ENCODE data around the gene KDM7A. TPM values are rescaled to one million over a fixed set of nuclear protein-coding genes. Genes with fewer than 3 reads are reported as not detected.

Gene KDM7A
- total and polyA plus RNA-seq, 2 of the 8 experiments (the other 6 are each of a cell fraction or from before 2014, with no cell fraction given), result 2.2 to 12.5 TPM

DNA sequence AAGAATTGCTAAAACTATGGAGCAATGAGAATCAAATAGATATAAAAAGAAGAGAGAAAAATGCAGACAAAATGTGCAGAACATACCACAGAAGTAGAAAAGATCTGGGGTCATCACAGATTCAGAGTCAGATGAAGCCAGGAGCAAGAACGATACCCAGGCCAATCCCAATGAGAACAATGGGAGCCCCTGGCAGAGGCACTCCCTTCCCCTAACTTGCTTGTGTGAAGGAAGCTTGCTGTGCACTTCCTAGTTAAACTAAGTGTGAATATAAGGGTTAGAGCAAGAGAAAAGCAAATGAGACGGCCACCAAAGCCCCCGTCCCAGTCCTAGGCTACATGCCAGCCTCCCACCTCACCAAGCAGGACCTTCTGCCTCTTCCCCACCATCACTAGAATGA lies 126.7 kb downstream of the KDM7A start:
- ChIA-PET POLR2A (ENCODE audit: partially characterized antibody) (no interaction called here), CTCF (ENCODE audit: partially characterized antibody) (no interaction called here)
- DNase-seq (ENCODE audit: low read depth in 1 of 2, low spot score in 2 of 2) (peak in 1 of 2 experiments; percentile 23), FAIRE-seq (no peak)
- no peaks in the 10 kb centered on the region for H3K79me1 ChIP-seq (ENCODE audit: low read depth, low read length)
- no peak overlapping the region for H3K56ac ChIP-seq (replicated peaks; ENCODE audit: insufficient read length, low read depth, low read length)
- H3K79me2 ChIP-seq (ENCODE audit: control insufficient read depth in 1 of 2, insufficient read depth in 2 of 2, low read length in 2 of 2), result no peaks in the 10 kb centered on the region
- 76% methylated on average over 3 of the region's 3 CpGs; no CpG with 5 or more reads in 1 of the 2 experiments for WGBS, 2 experiments (ENCODE audit: extremely low coverage in 1 of 2, insufficient coverage in 1 of 2, insufficient read length in 1 of 2, insufficient replicate concordance in 2 of 2, low coverage in 1 of 2, low lambda C conversion rate in 2 of 2, missing lambda C conversion rate in 1 of 2)
- H3K23me2 ChIP-seq (ENCODE audit: low read depth, low read length), result 0 out of 2 replicates have a peak, but pooled peaks cover 1% of the 10 kb centered on the region
- no peak overlapping the region for H2AFZ ChIP-seq (ENCODE audit: low read length)
- no peak overlapping the region for H3K14ac ChIP-seq (ENCODE audit: insufficient read length)
- H3K4me2 ChIP-seq (ENCODE audit: insufficient read depth in 1 of 2, low read depth in 2 of 2, low read length in 2 of 2), result no peak overlapping the region
- no peaks in the 10 kb centered on the region for H3K4me1 ChIP-seq (replicated peaks in 1 of 4; ENCODE audit: control insufficient read depth in 3 of 4, insufficient read depth in 4 of 4, low read length in 3 of 4)
- no peak overlapping the region for H3K27ac ChIP-seq (ENCODE audit: low read depth, low read length)
- H3K4ac ChIP-seq (replicated peaks; ENCODE audit: insufficient read length, low read depth, low read length), result no peak overlapping the region
- no peak overlapping the region for H3K18ac ChIP-seq (ENCODE audit: extremely low read depth, low read length)
- H2BK20ac ChIP-seq (ENCODE audit: low read length), result no peak overlapping the region
- no peak overlapping the region for H2BK120ac ChIP-seq (replicated peaks; ENCODE audit: low read depth, low read length)
- H4K91ac ChIP-seq (replicated peaks; ENCODE audit: insufficient read length, low read length), result no peak overlapping the region
- no peak overlapping the region for H4K5ac ChIP-seq (ENCODE audit: insufficient read length, low read depth, low read length)
- no peak overlapping the region for H3K4me3 ChIP-seq (ENCODE audit: extremely low read depth in 1 of 4, insufficient read depth in 2 of 4, low read depth in 3 of 4, low read length in 4 of 4)
- H2AK5ac ChIP-seq (ENCODE audit: low read depth, low read length), result no peak overlapping the region
- no peak for TF ChIP-seq NANOG (IDR thresholded peaks at IDR 0.05; ENCODE audit: insufficient read depth, low read depth, low read length, poor library complexity, severe bottlenecking)
- TF ChIP-seq HDAC6 (IDR thresholded peaks at IDR 0.05; ENCODE audit: low read depth, low read length), result no peak
- TF ChIP-seq SAP30 (IDR thresholded peaks at IDR 0.05; ENCODE audit: insufficient read depth, insufficient replicate concordance, low read length), result no peak
- TF ChIP-seq HDAC2 (IDR thresholded peaks at IDR 0.05; ENCODE audit: borderline replicate concordance in 1 of 2, low read depth in 2 of 2, low read length in 2 of 2), result no peak
- peaks cover 0 to 1% of the 10 kb centered on the region in 2 experiments for H4K20me1 ChIP-seq (replicated peaks in 1 of 2; ENCODE audit: control insufficient read depth in 1 of 2, insufficient read depth in 2 of 2, low read length in 2 of 2)
- H3K36me3 ChIP-seq (ENCODE audit: control insufficient read depth in 2 of 4, insufficient read depth in 4 of 4, low read length in 3 of 4), result no peaks in the 10 kb centered on the region
- H2BK5ac ChIP-seq (ENCODE audit: low read depth, low read length), result no peak overlapping the region
- H3K27me3 ChIP-seq (replicated peaks in 1 of 4; ENCODE audit: control insufficient read depth in 3 of 4, extremely low read depth in 1 of 4, insufficient read depth in 3 of 4, low read length in 3 of 4), result no peaks in the 10 kb centered on the region
- H3K9ac ChIP-seq (replicated peaks in 1 of 4; ENCODE audit: extremely low read depth in 1 of 4, low read depth in 3 of 4, low read length in 3 of 4), result no peak overlapping the region
- H3K23ac ChIP-seq (ENCODE audit: insufficient read length), result no peak overlapping the region
- no peak overlapping the region for H2BK15ac ChIP-seq (ENCODE audit: low read length)
- no peak overlapping the region for H4K8ac ChIP-seq (ENCODE audit: extremely low read depth, insufficient read depth, low read length)
- no peaks in the 10 kb centered on the region for H3K9me3 ChIP-seq (ENCODE audit: insufficient read depth in 2 of 2, low read depth in 1 of 2, low read length in 1 of 2)
- no peak overlapping the region for H2BK12ac ChIP-seq (ENCODE audit: low read depth, low read length)
